Thyroid gland (tissue), 4 donors: Measurements from ENCODE around the gene BCAS3.

ENCODE experiments used
- POLR2A ChIP-seq, 2 donors: fragments of 450-650 bp; IDR thresholded peaks; one replicate each; pipeline ENCODE4 v1.6.1; 2017; ENCODE audit warnings: antibody characterized with exemption in 2 of 2, mild to moderate bottlenecking in 2 of 2, moderate library complexity in 1 of 2
- TF ChIP-seq, protein P1 (sequence below), 6 experiments: fragments of 200-600 bp in 3 of 6; fragments of 450-650 bp in 3 of 6; sonication (generic) in 3 of 6; IDR thresholded peaks; one replicate each; pipeline ENCODE4 v1.5.1; 2016 to 2019; ENCODE audit warnings: antibody characterized with exemption in 6 of 6, mild to moderate bottlenecking in 2 of 6, inconsistent platforms in 1 of 6, moderate library complexity in 1 of 6

DNA sequence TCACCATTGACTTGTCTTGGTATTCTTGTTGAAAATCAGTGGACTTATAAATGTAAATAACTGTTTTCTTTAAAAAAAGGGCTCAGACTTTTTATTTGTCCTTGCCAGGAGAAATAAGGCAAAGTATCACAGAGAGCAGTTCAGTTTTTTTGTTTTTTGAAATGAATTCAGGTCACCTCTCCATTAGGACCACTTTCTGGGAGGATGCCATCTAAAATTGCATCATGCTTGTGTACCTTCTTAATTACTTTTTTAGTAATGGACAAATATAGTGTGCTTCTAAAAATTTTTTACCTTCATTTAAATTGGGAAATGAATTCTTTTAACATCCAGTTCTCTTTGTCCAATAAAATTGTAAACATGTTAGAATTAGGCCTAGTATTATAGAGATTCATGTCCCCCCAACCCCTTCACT is 210.0 kb downstream of the BCAS3 start:
- no peak for TF ChIP-seq POLR2A (IDR thresholded peaks at IDR 0.05)
- TF ChIP-seq, protein P1, sequence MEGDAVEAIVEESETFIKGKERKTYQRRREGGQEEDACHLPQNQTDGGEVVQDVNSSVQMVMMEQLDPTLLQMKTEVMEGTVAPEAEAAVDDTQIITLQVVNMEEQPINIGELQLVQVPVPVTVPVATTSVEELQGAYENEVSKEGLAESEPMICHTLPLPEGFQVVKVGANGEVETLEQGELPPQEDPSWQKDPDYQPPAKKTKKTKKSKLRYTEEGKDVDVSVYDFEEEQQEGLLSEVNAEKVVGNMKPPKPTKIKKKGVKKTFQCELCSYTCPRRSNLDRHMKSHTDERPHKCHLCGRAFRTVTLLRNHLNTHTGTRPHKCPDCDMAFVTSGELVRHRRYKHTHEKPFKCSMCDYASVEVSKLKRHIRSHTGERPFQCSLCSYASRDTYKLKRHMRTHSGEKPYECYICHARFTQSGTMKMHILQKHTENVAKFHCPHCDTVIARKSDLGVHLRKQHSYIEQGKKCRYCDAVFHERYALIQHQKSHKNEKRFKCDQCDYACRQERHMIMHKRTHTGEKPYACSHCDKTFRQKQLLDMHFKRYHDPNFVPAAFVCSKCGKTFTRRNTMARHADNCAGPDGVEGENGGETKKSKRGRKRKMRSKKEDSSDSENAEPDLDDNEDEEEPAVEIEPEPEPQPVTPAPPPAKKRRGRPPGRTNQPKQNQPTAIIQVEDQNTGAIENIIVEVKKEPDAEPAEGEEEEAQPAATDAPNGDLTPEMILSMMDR (IDR thresholded peaks at IDR 0.05): no peak
